Loucy (cell line): Measurements from ENCODE around the gene MATCAP1.

Experiments used
- EZH2phosphoT487 ChIP-seq: fragments of 200-600 bp; IDR thresholded peaks from 2 replicates; pipeline ENCODE4 v1.6.1; 2018; ENCODE audit warnings: antibody characterized with exemption, mild to moderate bottlenecking, moderate library complexity, borderline replicate concordance
- TF ChIP-seq, protein P1 (sequence below): fragments of 200-600 bp; sonication (generic); conservative IDR thresholded peaks from 2 replicates; pipeline ENCODE4 v1.5.1; 2014; ENCODE audit warnings: mild to moderate bottlenecking, antibody characterized with exemption, low read length

DNA sequence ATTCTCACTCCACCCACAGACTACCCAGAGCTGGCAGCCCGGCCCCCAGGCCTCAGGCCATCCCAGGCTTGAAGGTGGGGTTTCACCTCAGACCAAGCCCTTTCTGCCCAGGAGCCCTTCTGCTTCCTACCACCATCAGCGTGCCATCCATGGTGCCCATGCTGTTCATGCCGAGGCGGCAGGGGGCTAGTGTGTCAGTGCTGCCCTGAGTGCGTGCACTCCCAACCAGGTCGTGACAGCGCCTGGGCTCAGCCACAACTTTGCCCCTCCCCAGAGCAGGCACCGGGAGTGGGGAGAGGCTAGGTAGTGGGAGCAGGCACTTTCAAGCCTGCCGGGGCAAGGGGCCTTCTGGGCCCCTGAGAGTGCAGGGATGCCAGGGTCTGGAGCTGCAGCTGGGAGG is 41.4 kb downstream of the MATCAP1 start:
- TF ChIP-seq, protein P1, sequence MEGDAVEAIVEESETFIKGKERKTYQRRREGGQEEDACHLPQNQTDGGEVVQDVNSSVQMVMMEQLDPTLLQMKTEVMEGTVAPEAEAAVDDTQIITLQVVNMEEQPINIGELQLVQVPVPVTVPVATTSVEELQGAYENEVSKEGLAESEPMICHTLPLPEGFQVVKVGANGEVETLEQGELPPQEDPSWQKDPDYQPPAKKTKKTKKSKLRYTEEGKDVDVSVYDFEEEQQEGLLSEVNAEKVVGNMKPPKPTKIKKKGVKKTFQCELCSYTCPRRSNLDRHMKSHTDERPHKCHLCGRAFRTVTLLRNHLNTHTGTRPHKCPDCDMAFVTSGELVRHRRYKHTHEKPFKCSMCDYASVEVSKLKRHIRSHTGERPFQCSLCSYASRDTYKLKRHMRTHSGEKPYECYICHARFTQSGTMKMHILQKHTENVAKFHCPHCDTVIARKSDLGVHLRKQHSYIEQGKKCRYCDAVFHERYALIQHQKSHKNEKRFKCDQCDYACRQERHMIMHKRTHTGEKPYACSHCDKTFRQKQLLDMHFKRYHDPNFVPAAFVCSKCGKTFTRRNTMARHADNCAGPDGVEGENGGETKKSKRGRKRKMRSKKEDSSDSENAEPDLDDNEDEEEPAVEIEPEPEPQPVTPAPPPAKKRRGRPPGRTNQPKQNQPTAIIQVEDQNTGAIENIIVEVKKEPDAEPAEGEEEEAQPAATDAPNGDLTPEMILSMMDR = no peak
- TF ChIP-seq EZH2phosphoT487 = no peak
